IPS-18c (cell line): ENCODE results near the gene STX18.

Experiments used
- H3K4me3 ChIP-seq: 2 replicates; pipeline ENCODE4 v1.7.0; 2013; ENCODE audit warnings: low read depth, mild to moderate bottlenecking, low read length, moderate library complexity; ENCODE audit not compliant: insufficient read depth
- H3K9me3 ChIP-seq: one replicate; pipeline ENCODE4 v1.6.1; 2013; ENCODE audit warnings: mild to moderate bottlenecking, low read length, moderate library complexity; ENCODE audit not compliant: control insufficient read depth, insufficient read depth

Gene STX18

DNA sequence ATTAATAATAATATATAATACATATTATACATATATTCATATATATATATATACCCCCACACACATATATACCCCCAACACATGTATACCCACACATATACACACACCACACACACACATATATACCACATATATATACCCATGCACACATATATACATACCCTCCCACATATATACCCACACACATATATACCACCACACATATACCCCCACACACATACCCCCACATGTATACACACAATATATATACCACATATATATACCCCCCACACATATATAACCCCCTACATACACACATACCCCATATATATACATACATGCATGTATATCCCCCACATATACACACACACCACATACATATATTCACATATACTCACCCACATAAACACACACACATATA, 103.0 kb downstream of the STX18 start:
- H3K4me3 ChIP-seq = no peak overlapping the region
- H3K9me3 ChIP-seq = no peaks in the 10 kb centered on the region

GRCh38 chr4:4437798-4438470, 103.9 kb downstream of the STX18 start:
- no peak overlapping the region for H3K4me3 ChIP-seq

GRCh38 chr4:4436244-4436823, 105.5 kb downstream of the STX18 start:
- Histone ChIP-seq H3K9me3 (no peaks in the 10 kb centered on the region), H3K4me3 (no peak overlapping the region)

More at GRCh38 chr4:4437798-4438470, 103.9 kb downstream of the STX18 start:
- no peaks in the 10 kb centered on the region for H3K9me3 ChIP-seq

GRCh38 chr4:4433941-4434340, 107.9 kb downstream of the STX18 start:
- no peak overlapping the region for H3K4me3 ChIP-seq
- no peaks in the 10 kb centered on the region for H3K9me3 ChIP-seq

GRCh38 chr4:4432341-4433125, 109.3 kb downstream of the STX18 start:
- no peaks in the 10 kb centered on the region for H3K9me3 ChIP-seq

DNA sequence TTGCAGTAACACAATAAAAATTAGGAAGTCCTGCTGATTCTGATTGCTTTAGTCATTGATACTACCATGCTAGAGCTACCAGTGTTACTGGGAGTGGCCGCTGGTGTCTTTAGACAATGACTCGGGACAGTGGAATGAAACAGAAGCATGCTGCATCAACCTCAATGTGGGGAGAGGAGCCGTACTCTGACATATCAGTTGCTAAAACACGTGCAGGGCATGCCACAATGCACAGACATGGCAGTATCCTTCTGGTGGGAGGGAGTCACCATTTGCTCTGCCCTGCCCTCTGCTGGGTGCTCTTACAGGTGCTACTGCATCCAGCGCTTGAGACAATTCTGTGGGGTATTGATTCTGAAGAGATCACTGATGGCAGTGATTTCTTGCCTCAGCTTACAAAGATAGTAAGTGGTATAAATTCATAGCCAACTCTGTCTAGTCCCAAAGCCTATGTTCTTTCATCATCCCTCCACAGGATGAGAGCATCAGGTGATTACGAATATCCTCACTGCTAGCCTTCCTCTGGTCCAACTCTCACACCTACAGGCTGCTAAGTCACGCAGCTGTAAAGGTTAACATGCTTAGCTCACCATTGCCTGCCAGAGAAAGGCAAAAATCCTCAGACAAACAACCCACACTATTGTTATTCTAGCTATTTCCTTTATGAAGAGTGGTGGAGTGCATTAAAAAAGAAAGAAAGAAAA, 111.2 kb downstream of the STX18 start:
- H3K4me3 ChIP-seq = no peak overlapping the region

More at GRCh38 chr4:4432341-4433125, 109.3 kb downstream of the STX18 start:
- H3K4me3 ChIP-seq = no peak overlapping the region

GRCh38 chr4:4428966-4429875, 112.6 kb downstream of the STX18 start:
- Histone ChIP-seq H3K4me3 (no peak overlapping the region), H3K9me3 (no peaks in the 10 kb centered on the region)

More for the DNA sequence above, 111.2 kb downstream of the STX18 start:
- H3K9me3 ChIP-seq = no peaks in the 10 kb centered on the region

DNA sequence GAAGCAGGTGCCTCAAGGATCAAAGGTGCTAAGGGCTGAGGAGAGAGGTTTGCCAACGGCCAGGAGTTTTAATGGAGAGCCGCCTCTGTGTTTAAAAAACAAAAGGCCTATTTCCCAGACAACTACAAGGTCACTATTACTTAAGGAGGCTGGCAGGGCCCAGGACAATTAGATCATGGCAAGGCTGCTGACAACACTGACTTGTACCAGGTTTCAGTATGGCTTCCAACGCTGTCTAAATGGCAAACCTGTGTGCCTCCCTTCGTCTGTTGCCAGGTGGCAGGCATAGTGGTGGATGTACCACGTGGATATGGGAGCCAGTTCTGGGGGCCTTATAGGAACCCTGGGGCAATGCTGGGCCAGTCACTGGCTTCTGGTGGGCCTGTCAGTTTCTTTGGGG, 114.0 kb downstream of the STX18 start:
- H3K4me3 ChIP-seq = no peak overlapping the region
- no peaks in the 10 kb centered on the region for H3K9me3 ChIP-seq

DNA sequence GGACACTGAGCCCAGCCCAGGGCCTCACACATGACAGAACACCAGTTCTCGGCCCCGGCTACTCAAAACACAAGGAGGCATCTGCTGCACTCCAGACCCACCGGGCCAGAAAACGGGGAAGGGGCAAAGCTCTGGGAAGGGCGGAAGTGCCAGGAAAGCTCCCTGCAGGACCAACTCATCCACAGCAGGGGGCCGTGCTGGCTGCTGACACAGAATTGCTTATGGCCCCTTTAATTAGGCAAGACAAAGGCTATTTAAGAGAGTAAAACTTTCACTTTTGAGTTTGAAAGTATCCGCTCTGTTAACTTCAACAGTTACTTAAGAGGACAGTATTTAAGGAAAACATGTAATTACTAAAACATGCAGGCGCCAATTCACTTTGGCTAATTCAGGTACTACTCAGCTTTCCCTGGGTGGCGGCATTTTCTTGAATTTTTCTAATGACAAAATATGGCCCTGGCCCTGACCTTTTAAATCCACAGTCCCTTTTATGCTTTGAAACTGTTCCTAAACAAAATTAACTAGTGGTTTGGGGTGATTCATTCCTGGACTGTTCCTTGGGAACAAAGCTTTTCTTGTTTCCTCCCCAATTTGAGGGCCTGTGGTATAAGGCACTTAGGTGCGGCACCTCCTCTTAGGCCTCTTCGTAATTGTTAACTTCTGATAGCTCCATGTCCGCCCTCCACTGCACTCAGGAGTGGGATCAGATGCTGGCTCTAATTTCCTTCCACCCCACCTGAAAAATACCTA, 114.6 kb downstream of the STX18 start:
- H3K9me3 ChIP-seq = no peaks in the 10 kb centered on the region
- H3K4me3 ChIP-seq = no peak overlapping the region

DNA sequence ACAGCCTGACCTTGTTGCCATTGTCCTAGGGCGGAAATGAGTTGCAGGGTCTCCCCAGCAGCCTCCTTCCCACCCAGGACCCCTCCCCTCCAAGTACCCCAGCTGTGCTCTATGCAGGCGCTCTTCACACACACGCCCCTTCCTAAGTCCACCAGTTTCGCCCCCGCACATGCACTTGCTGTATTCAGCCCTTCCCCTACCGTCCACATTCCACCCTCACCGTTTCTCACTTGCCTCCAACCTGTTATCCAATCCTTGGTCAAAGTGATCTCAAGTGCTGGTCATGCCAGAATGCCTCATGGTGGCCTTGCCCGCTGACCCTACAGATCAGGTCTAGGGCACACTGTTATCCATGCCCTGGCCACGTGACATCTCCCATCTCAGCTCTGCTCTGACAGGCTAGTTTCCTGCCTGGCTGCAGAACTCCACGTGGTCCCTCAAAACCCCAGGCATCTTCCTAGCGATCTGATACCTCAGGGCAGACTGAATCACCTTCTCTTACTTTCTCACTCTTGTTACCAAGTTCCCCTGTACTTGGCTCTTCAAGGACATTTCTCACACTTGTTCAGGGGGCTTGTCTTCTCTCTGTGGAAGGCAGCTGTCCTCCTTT, 115.2 kb downstream of the STX18 start:
- no peaks in the 10 kb centered on the region for H3K9me3 ChIP-seq
- H3K4me3 ChIP-seq = no peak overlapping the region

- Histone ChIP-seq H3K9me3 (no peaks in the 10 kb centered on the region), H3K4me3 (no peak overlapping the region)
Observed at GRCh38 chr4:4425696-4426095, 116.2 kb downstream of the STX18 start.

GRCh38 chr4:4425119-4425690, 116.6 kb downstream of the STX18 start:
- Histone ChIP-seq H3K4me3 (no peak overlapping the region), H3K9me3 (no peaks in the 10 kb centered on the region)

DNA sequence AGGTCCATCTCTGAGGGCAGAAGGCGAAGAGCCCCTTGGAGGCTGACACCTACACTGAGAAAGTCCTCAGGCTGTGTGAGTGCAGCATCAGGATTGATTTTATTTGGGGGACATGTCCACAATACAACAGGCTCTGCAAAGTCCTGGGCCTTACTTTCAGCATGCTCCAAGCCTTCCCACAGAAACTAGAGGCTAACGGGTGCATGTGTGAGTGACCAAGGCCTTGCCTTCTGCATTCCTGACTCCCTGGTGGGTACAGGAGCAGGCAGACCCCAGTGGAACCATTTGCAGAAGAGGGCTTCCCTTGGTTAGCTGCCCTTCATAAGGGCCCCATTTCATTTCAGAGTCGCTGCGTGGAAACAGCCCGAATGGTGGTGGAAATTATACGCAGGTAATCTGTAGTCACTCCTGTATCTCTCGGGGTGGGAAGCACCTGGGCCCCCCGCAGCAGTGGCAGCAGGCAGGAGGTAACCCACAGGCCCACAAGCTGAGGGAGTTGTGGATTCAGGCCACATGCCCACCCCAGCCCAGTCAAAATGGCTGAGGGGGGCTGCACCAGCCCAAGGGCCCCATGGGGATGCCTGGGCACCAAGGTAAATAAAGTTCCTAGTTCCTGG, 117.2 kb downstream of the STX18 start:
- Histone ChIP-seq H3K4me3 (no peak overlapping the region), H3K9me3 (no peaks in the 10 kb centered on the region)

DNA sequence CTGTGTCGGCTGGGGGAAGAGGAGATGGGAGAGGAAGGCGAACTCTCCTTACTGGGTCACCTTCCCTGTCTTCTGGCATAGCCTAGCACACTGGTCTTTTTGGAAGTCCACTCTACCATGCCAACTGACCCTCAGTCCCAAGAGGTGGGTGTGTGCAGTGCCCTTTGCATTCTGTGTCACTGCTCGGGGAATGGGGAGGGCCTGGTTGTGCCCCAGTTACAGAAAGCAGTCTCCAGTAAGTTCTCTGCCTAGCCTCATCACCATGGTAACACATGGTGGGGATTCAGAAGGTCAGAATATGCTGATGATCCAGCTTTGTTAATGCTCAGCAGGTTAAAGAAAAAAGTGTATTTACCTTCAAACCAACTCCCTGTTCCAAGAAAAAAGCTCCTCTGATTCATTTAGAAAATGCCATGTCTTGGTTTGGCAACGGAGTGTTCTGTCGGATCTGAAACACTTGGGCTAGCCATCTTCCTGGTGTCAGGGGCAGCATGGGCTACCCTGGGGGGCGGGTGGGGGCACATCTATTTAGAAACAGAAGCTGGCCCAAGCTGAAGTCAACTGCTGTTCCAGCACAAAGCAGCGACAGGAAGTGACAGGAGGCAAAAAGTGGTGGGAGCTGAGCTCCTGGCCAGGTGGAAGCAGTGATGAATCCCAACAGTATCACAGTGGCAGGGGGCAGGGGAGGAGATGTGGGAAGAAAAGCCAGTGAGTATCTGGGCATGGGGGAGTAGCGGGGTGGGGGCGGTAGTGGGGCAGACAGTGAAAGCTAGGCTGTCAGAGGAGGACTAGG, 117.9 kb downstream of the STX18 start:
- no peaks in the 10 kb centered on the region for H3K9me3 ChIP-seq
- H3K4me3 ChIP-seq = no peak overlapping the region
